H1 (cell line): ENCODE data around the gene NMRK1. TPM values are rescaled to one million over a fixed set of nuclear protein-coding genes. Genes with fewer than 3 reads are reported as not detected.

Experiments used
- CTCF ChIA-PET: fragments of 300-600 bp; sonication (Branson Sonifier 250); formaldehyde crosslinking; loops from one replicate; lab custom pipeline; 2021; ENCODE audit not compliant: partially characterized antibody; lab: Charles Lee
- POLR2A ChIA-PET: fragments of 300-600 bp; sonication (Branson Sonifier 250); formaldehyde crosslinking; loops from one replicate; lab custom pipeline; 2021; ENCODE audit warnings: inconsistent platforms; ENCODE audit not compliant: partially characterized antibody; lab: Charles Lee
- DNase-seq, 2 experiments: peaks; one replicate each; pipeline versions ENCODE4 v3.0.0 to v3.0.0-alpha.2; 2010 to 2022; ENCODE audit warnings: low spot score in 2 of 2, low read depth in 1 of 2, mixed read lengths in 1 of 2
- FAIRE-seq: peaks from 2 replicates; lab custom pipeline; 2011; peaks lifted over from hg19 to GRCh38; lab: Jason Lieb, UNC
- H2AFZ ChIP-seq: 2 replicates; pipeline ENCODE4 v1.8.1; 2012; ENCODE audit warnings: low read length, inconsistent platforms
- H2AK5ac ChIP-seq: 2 replicates; pipeline ENCODE4 v1.6.1; 2013; ENCODE audit warnings: low read depth, low read length
- H2BK120ac ChIP-seq: replicated peaks from 2 replicates; pipeline ENCODE3; 2013; ENCODE audit warnings: low read depth, low read length, inconsistent platforms
- H2BK12ac ChIP-seq: 2 replicates; pipeline ENCODE4 v1.6.1; 2013; ENCODE audit warnings: low read depth, low read length
- H2BK15ac ChIP-seq: 2 replicates; pipeline ENCODE4 v1.6.1; 2013; ENCODE audit warnings: low read length
- H2BK20ac ChIP-seq: 2 replicates; pipeline ENCODE4 v1.6.1; 2013; ENCODE audit warnings: low read length
- H2BK5ac ChIP-seq: 2 replicates; pipeline ENCODE4 v1.6.1; 2013; ENCODE audit warnings: low read depth, low read length
- H3K14ac ChIP-seq: 2 replicates; pipeline ENCODE4 v1.6.1; 2013; ENCODE audit warnings: inconsistent platforms; ENCODE audit not compliant: insufficient read length
- H3K18ac ChIP-seq: 2 replicates; pipeline ENCODE4 v1.6.1; 2013; ENCODE audit warnings: low read length; ENCODE audit errors: extremely low read depth
- H3K23ac ChIP-seq: 2 replicates; pipeline ENCODE4 v1.6.1; 2013; ENCODE audit warnings: inconsistent platforms; ENCODE audit not compliant: insufficient read length
- H3K23me2 ChIP-seq: 2 replicates; pipeline ENCODE4 v1.6.1; 2013; ENCODE audit warnings: low read depth, low read length
- H3K27ac ChIP-seq: 2 replicates; pipeline ENCODE4 v1.6.1; 2011; ENCODE audit warnings: low read depth, low read length, inconsistent platforms
- H3K27me3 ChIP-seq, 4 experiments: replicated peaks in 1 of 4; 1 replicate in 1 of 4; 2 replicates in 3 of 4; pipeline versions ENCODE4 v1.6.1 to v1.8.1; 2011 to 2013; ENCODE audit warnings: low read length in 3 of 4, mild to moderate bottlenecking in 3 of 4, inconsistent platforms in 2 of 4, mixed read lengths in 2 of 4, moderate library complexity in 1 of 4; ENCODE audit not compliant: control insufficient read depth in 3 of 4, insufficient read depth in 3 of 4; ENCODE audit errors: extremely low read depth in 1 of 4
- H3K36me3 ChIP-seq, 4 experiments: 2 replicates each; pipeline versions ENCODE4 v1.6.1 to v1.8.1; 2011 to 2013; ENCODE audit warnings: mild to moderate bottlenecking in 4 of 4, low read length in 3 of 4, moderate library complexity in 2 of 4, control low read depth in 1 of 4, inconsistent platforms in 1 of 4; ENCODE audit not compliant: insufficient read depth in 4 of 4, control insufficient read depth in 2 of 4
- H3K4ac ChIP-seq: replicated peaks from 2 replicates; pipeline ENCODE3; 2013; ENCODE audit warnings: low read length, low read depth, mixed read lengths, inconsistent platforms; ENCODE audit not compliant: insufficient read length
- H3K4me1 ChIP-seq, 4 experiments: replicated peaks in 1 of 4; 1 replicate in 1 of 4; 2 replicates in 3 of 4; pipeline versions ENCODE4 v1.6.1 to v1.8.1; 2011 to 2013; ENCODE audit warnings: low read length in 3 of 4, inconsistent platforms in 2 of 4, mixed read lengths in 1 of 4; ENCODE audit not compliant: insufficient read depth in 4 of 4, control insufficient read depth in 3 of 4
- H3K4me2 ChIP-seq, 2 experiments: 2 replicates each; pipeline versions ENCODE4 v1.6.1 to v1.8.1; 2011 to 2013; ENCODE audit warnings: low read depth in 2 of 2, low read length in 2 of 2, control low read depth in 1 of 2, inconsistent platforms in 1 of 2, mild to moderate bottlenecking in 1 of 2; ENCODE audit not compliant: insufficient read depth in 1 of 2
- H3K4me3 ChIP-seq, 4 experiments: fragments of 200-600, 300-600 bp in 1 of 4; sonication (generic), shearing (Covaris generic), sonication (Bioruptor Twin) in 1 of 4; 2 replicates each; pipeline versions ENCODE4 v1.5.1 to v1.8.1; 2011 to 2016; ENCODE audit warnings: low read length in 4 of 4, low read depth in 3 of 4, control low read depth in 2 of 4, inconsistent platforms in 2 of 4, mild to moderate bottlenecking in 2 of 4, mixed read lengths in 1 of 4, moderate library complexity in 1 of 4; ENCODE audit not compliant: insufficient read depth in 2 of 4; ENCODE audit errors: extremely low read depth in 1 of 4
- H3K56ac ChIP-seq: replicated peaks from 2 replicates; pipeline ENCODE3; 2013; ENCODE audit warnings: low read depth, mild to moderate bottlenecking, mixed read lengths, low read length, inconsistent platforms; ENCODE audit not compliant: insufficient read length
- H3K79me1 ChIP-seq: 2 replicates; pipeline ENCODE4 v1.6.1; 2013; ENCODE audit warnings: low read depth, low read length, control low read depth
- H3K79me2 ChIP-seq, 2 experiments: 2 replicates each; pipeline versions ENCODE4 v1.6.1 to v1.8.1; 2012 to 2013; ENCODE audit warnings: low read length in 2 of 2, mild to moderate bottlenecking in 2 of 2, inconsistent platforms in 1 of 2; ENCODE audit not compliant: insufficient read depth in 2 of 2, control insufficient read depth in 1 of 2
- H3K9ac ChIP-seq, 4 experiments: replicated peaks in 1 of 4; 1 replicate in 1 of 4; 2 replicates in 3 of 4; pipeline versions ENCODE4 v1.6.1 to v1.8.1; 2011 to 2013; ENCODE audit warnings: low read depth in 3 of 4, low read length in 3 of 4, control low read depth in 2 of 4, mild to moderate bottlenecking in 2 of 4, moderate library complexity in 2 of 4, inconsistent platforms in 1 of 4; ENCODE audit errors: extremely low read depth in 1 of 4
- H3K9me3 ChIP-seq, 2 experiments: 2 replicates each; pipeline versions ENCODE4 v1.6.1 to v1.8.1; 2012 to 2013; ENCODE audit warnings: mild to moderate bottlenecking in 2 of 2, moderate library complexity in 2 of 2, control low read depth in 1 of 2, inconsistent platforms in 1 of 2, low read depth in 1 of 2, low read length in 1 of 2, mixed read lengths in 1 of 2; ENCODE audit not compliant: insufficient read depth in 2 of 2
- H4K20me1 ChIP-seq, 2 experiments: replicated peaks in 1 of 2; 2 replicates each; pipeline versions ENCODE3 to v1.8.1; 2011 to 2013; ENCODE audit warnings: inconsistent platforms in 2 of 2, low read length in 2 of 2, mild to moderate bottlenecking in 1 of 2; ENCODE audit not compliant: insufficient read depth in 2 of 2, control insufficient read depth in 1 of 2
- H4K5ac ChIP-seq: 2 replicates; pipeline ENCODE4 v1.6.1; 2013; ENCODE audit warnings: low read length, low read depth, mixed read lengths, inconsistent platforms; ENCODE audit not compliant: insufficient read length
- H4K8ac ChIP-seq: 2 replicates; pipeline ENCODE4 v1.8.0; 2013; ENCODE audit warnings: mild to moderate bottlenecking, moderate library complexity, low read length, inconsistent platforms; ENCODE audit not compliant: insufficient read depth; ENCODE audit errors: extremely low read depth
- H4K91ac ChIP-seq: replicated peaks from 2 replicates; pipeline ENCODE3; 2013; ENCODE audit warnings: low read length, mixed read lengths, inconsistent platforms; ENCODE audit not compliant: insufficient read length
- WGBS, 2 experiments: shearing (Covaris generic) in 1 of 2; methylation state at CpG; one replicate each; pipeline versions ENCODE4 v1.1.6 to v1.1.7; 2013 to 2015; ENCODE audit warnings: low lambda C conversion rate in 2 of 2, mixed read lengths in 2 of 2, inconsistent platforms in 1 of 2, low coverage in 1 of 2, missing lambda C conversion rate in 1 of 2; ENCODE audit not compliant: insufficient replicate concordance in 2 of 2, insufficient coverage in 1 of 2, insufficient read length in 1 of 2; ENCODE audit errors: extremely low coverage in 1 of 2, missing lambda C conversion rate in 1 of 2; 5-methylcytosine and 5-hydroxymethylcytosine counted together
- polyA plus RNA-seq, 7 experiments: library from polyadenylated mRNA; depleted of rRNA in 3 of 7; stranded (reverse) in 5 of 7; unstranded in 2 of 7; fragments of >200 nt in 5 of 7; fragments of 200-250 nt in 2 of 7; gene quantifications; 1 replicate in 5 of 7; 2 replicates in 1 of 7; 4 replicates in 1 of 7; pipeline versions ENCODE4 v1.2.1 to v1.2.3, GENCODE V29; 2011 to 2013; ENCODE audit warnings: missing spikeins in 2 of 7, mixed read lengths in 2 of 7
- total RNA-seq: library from RNA; stranded (reverse); fragmentation: NEBNext Ultra II Directional; extraction: Animal tissue kit (Norgen Biotek cat#: 25700); gene quantifications from 2 replicates; pipeline ENCODE4 v1.2.1, GENCODE V29; 2021

Gene NMRK1
- total and polyA plus RNA-seq, 2 of the 8 experiments (the other 6 are each of a cell fraction or from before 2014, with no cell fraction given): 5.8 to 8.1 TPM

DNA sequence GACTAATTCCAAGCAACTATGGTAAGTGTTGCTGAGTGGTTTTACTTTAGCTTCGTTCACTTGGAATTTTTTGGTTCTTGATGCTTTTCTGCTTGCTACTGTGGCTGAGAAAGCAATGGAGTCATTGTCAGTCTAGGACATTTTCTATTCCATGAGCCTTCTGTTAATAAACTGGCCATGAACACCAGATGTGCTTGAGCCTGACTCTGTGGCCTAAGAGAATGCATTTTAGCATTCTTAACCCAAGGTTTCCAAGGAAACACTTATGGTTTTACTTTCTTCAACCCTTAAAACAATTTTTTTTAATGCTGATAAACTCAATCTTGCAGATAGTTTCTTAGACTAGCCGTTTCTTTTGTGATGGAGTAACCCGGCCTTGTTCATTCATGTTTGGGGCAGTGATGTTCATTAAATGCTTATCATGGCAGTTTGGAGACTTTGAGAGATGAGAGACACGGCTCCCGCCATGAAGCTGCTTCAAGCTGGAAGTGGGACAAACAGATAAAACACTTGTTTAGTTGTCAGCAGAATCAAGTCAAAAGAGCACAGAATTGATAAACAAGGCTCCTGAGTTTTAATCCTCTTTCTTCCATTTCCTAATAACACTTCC is 42.8 kb upstream of the NMRK1 start:
- Histone ChIP-seq H3K14ac (no peak overlapping the region), H4K20me1 (no peaks in the 10 kb centered on the region), H2AFZ (no peak overlapping the region), H4K91ac (no peak overlapping the region), H3K4me1 (no peaks in the 10 kb centered on the region), H3K79me1 (no peaks in the 10 kb centered on the region), H3K9ac (no peak overlapping the region), H2BK12ac (no peak overlapping the region), H3K23ac (no peak overlapping the region), H2BK20ac (no peak overlapping the region), H3K36me3 (no peaks in the 10 kb centered on the region), H3K4me3 (no peak overlapping the region), H3K4ac (no peak overlapping the region), H2AK5ac (no peak overlapping the region), H3K27ac (no peak overlapping the region), H3K27me3 (no peaks in the 10 kb centered on the region), H3K56ac (no peak overlapping the region), H4K8ac (no peak overlapping the region), H3K18ac (no peak overlapping the region), H2BK120ac (no peak overlapping the region), H3K9me3 (no peaks in the 10 kb centered on the region), H3K79me2 (no peaks in the 10 kb centered on the region), H3K4me2 (no peak overlapping the region), H2BK5ac (no peak overlapping the region), H3K23me2 (no peaks in the 10 kb centered on the region), H2BK15ac (no peak overlapping the region), H4K5ac (no peak overlapping the region)
- no peak for FAIRE-seq
- 72% methylated on average over 5 of the region's 5 CpGs; no CpG with 5 or more reads in 1 of the 2 experiments for WGBS, 2 experiments
- CTCF ChIA-PET: interaction anchor here (1.0 to 1.3 kb wide), 2 partner anchors 12 to 55 kb away, joined by 3 read pairs; no protein-coding TSS in a partner anchor
- POLR2A ChIA-PET: no interaction called here
- DNase-seq: no peak
